ENCODE measurements around the gene GOLGA8O.
"Not testable (repeated sequence)": the region's sequence is repeated elsewhere in the genome, so short reads cannot be mapped to it uniquely, and the experiment has no call there.

GRCh38 chr15:32427635-32428034 is 27.8 kb downstream of the GOLGA8O start:
- not testable (repeated sequence) for TF ChIP-seq CTCF (IDR thresholded peaks at IDR 0.05 in 8 of 11, conservative IDR thresholded peaks at IDR 0.05 in 3 of 11); POLR2AphosphoS5 (IDR thresholded peaks at IDR 0.05); POLR2A (IDR thresholded peaks at IDR 0.05)
